A673 (cell line): Measurements from ENCODE around the gene RAB3IL1.

Experiments used
- CTCF ChIP-seq: fragments of 300-800, 200-600 bp; sonication (generic); conservative IDR thresholded peaks from 2 replicates; pipeline ENCODE4 v1.5.1; 2017; ENCODE audit warnings: low read depth, mild to moderate bottlenecking, antibody characterized with exemption, low read length, moderate library complexity, mixed read lengths
- EZH2 ChIP-seq: fragments of 200-600 bp; sonication (generic); IDR thresholded peaks from 2 replicates; pipeline ENCODE4 v1.6.1; 2017; ENCODE audit warnings: borderline replicate concordance, low read depth, mild to moderate bottlenecking, mixed read lengths, antibody characterized with exemption, low read length; ENCODE audit not compliant: poor library complexity, severe bottlenecking

DNA sequence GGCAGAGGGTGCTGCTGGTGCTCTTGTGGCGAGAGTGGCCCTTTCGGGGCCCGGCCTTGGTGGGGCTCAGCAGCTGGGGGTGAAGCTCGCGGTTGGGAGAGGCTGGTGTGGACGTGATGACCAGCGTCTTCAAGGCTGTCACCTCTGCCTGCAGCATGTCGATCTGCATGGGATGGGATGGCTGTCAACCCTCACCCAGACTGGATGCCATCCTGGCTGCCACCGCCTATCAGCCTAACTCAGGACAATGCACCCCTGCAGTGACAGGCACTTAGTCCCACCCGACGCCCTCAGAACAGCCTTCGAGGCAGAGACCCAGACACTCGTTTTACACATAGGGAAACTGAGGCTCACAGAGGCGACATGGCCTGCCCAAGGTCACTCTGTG lies 10.8 kb downstream of the RAB3IL1 start:
- no peak for TF ChIP-seq CTCF
- no peak for TF ChIP-seq EZH2
